K562 (cell line): ENCODE measurements around the gene HS3ST1. TPM values are rescaled to one million over a fixed set of nuclear protein-coding genes. Genes with fewer than 3 reads are reported as not detected.

Source experiments
- ATAC-seq: fragments of 200-7000 bp; cut with Tn5 transposase; 3 replicates; pipeline ENCODE4 v1.9.1; 2020; ENCODE audit warnings: moderate library complexity
- BruUV-seq: library from RNA; stranded (reverse); fragments of 400-500 nt; replicated peaks from 2 replicates; lab custom pipeline; 2021; lab: Mats Ljungman, UMichigan
- CTCF ChIA-PET: fragments of 300-600 bp; formaldehyde crosslinking; extraction: SDS; loops from one replicate; lab custom pipeline; 2021; ENCODE audit warnings: low intra/inter-chr PET ratio; lab: Yijun Ruan, JAX
- POLR2A ChIA-PET: fragments of 300-600, 350-650 bp; sonication (Branson Sonifier 250); formaldehyde crosslinking; extraction: SDS; loops from one replicate; lab custom pipeline; 2021; ENCODE audit warnings: antibody characterized with exemption, inconsistent platforms; lab: Yijun Ruan, JAX
- DNase-seq, 4 experiments: peaks; one replicate each; pipeline versions ENCODE4 v3.0.0 to v3.0.0-alpha.2; 2011 to 2018; ENCODE audit warnings: low spot score in 3 of 4, mixed read lengths in 3 of 4; ENCODE audit errors: extremely low read depth in 1 of 4
- FAIRE-seq: peaks from 2 replicates; lab custom pipeline; 2011; peaks lifted over from hg19 to GRCh38; lab: Jason Lieb, UNC
- H2AFZ ChIP-seq: 2 replicates; pipeline ENCODE4 v1.6.0; 2011; ENCODE audit warnings: low read depth, low read length, control low read depth, inconsistent platforms
- H3K27ac ChIP-seq: fragments of 200-600 bp; 3 replicates; pipeline ENCODE4 v1.8.0; 2011; ENCODE audit warnings: low read depth, mild to moderate bottlenecking, control low read depth, inconsistent platforms, low read length, moderate library complexity, mixed read lengths; ENCODE audit errors: extremely low read depth
- H3K27me3 ChIP-seq, 2 experiments: fragments of 300-600 bp in 1 of 2; 2 replicates in 1 of 2; 3 replicates in 1 of 2; pipeline versions ENCODE4 v1.6.0 to v1.8.0; 2011; ENCODE audit warnings: inconsistent platforms in 2 of 2, low read length in 2 of 2, mild to moderate bottlenecking in 1 of 2, mixed read lengths in 1 of 2, moderate library complexity in 1 of 2; ENCODE audit not compliant: control insufficient read depth in 2 of 2, insufficient read depth in 2 of 2
- H3K36me3 ChIP-seq: fragments of 300-600 bp; 3 replicates; pipeline ENCODE4 v1.8.0; 2011; ENCODE audit warnings: mild to moderate bottlenecking, low read length, inconsistent platforms; ENCODE audit not compliant: control insufficient read depth, insufficient read depth
- H3K4me1 ChIP-seq, 2 experiments: fragments of 200-600 bp in 1 of 2; replicated peaks in 1 of 2; 2 replicates in 1 of 2; 3 replicates in 1 of 2; pipeline versions ENCODE4 v1.5.1 to v1.8.0; 2011; ENCODE audit warnings: inconsistent platforms in 2 of 2, low read length in 2 of 2, mild to moderate bottlenecking in 1 of 2, mixed read lengths in 1 of 2, moderate library complexity in 1 of 2; ENCODE audit not compliant: control insufficient read depth in 2 of 2, insufficient read depth in 2 of 2
- H3K4me2 ChIP-seq: 2 replicates; pipeline ENCODE4 v1.6.1; 2011; ENCODE audit warnings: low read length, control low read depth, inconsistent platforms, mixed read lengths; ENCODE audit not compliant: insufficient read depth
- H3K4me3 ChIP-seq: fragments of 200-600 bp; sonication (generic), shearing (Covaris generic); 2 replicates; pipeline ENCODE4 v1.5.1; 2016; ENCODE audit warnings: control low read depth, inconsistent platforms
- H3K79me2 ChIP-seq: fragments of 200-600 bp; 3 replicates; pipeline ENCODE4 v1.8.0; 2011; ENCODE audit warnings: low read length, inconsistent platforms; ENCODE audit not compliant: control insufficient read depth, insufficient read depth
- H3K9ac ChIP-seq, 2 experiments: 2 replicates each; pipeline versions ENCODE4 v1.6.0 to v1.6.1; 2011; ENCODE audit warnings: low read depth in 2 of 2, low read length in 2 of 2, control low read depth in 1 of 2, inconsistent platforms in 1 of 2, mild to moderate bottlenecking in 1 of 2, mixed read lengths in 1 of 2; ENCODE audit not compliant: insufficient read depth in 1 of 2
- H3K9me1 ChIP-seq: one replicate; pipeline ENCODE4 v1.6.0; 2011; ENCODE audit warnings: inconsistent platforms, mild to moderate bottlenecking, low read length, moderate library complexity; ENCODE audit not compliant: control insufficient read depth, insufficient read depth
- H3K9me3 ChIP-seq: replicated peaks from 2 replicates; pipeline ENCODE4 v1.5.1; 2011; ENCODE audit warnings: low read depth, low read length, inconsistent platforms; ENCODE audit not compliant: control insufficient read depth, insufficient read depth
- H4K20me1 ChIP-seq: replicated peaks from 2 replicates; pipeline ENCODE4 v1.6.1; 2011; ENCODE audit warnings: low read length, inconsistent platforms, mixed read lengths; ENCODE audit not compliant: control insufficient read depth, insufficient read depth
- ATF6 ChIP-seq: sonication (generic); formaldehyde crosslinking; IDR thresholded peaks from 2 replicates; pipeline ENCODE4 v1.4.0; 2020; ENCODE audit warnings: mild to moderate bottlenecking, missing genetic modification reagents
- CHD4 ChIP-seq: fragments of 200-600 bp; sonication (generic); IDR thresholded peaks from 3 replicates; pipeline ENCODE4 v1.6.1; 2012; ENCODE audit warnings: low read depth, mild to moderate bottlenecking, mixed read lengths, low read length, inconsistent platforms; ENCODE audit not compliant: insufficient read depth, insufficient replicate concordance, poor library complexity, severe bottlenecking
- DDX20 ChIP-seq: fragments of 450-650 bp; IDR thresholded peaks from 2 replicates; pipeline ENCODE4 v1.6.1; 2016; ENCODE audit warnings: missing genetic modification characterization, low read depth, mild to moderate bottlenecking, missing compliant biosample characterization, moderate library complexity
- EWSR1 ChIP-seq: fragments of 450-650 bp; IDR thresholded peaks from 2 replicates; pipeline ENCODE4 v1.6.1; 2018; ENCODE audit warnings: borderline replicate concordance, mild to moderate bottlenecking, low read depth, moderate library complexity; ENCODE audit not compliant: partially characterized antibody
- HIVEP1 ChIP-seq: fragments of 250-450 bp; sonication (Bioruptor Pico); IDR thresholded peaks from 2 replicates; pipeline ENCODE4 v1.4.0; 2020; ENCODE audit warnings: mild to moderate bottlenecking
- HMGN3 ChIP-seq: IDR thresholded peaks from 2 replicates; pipeline ENCODE4 v1.6.1; 2011; ENCODE audit warnings: borderline replicate concordance, low read depth, mild to moderate bottlenecking, mixed read lengths, low read length; ENCODE audit not compliant: insufficient read length; ENCODE audit errors: extremely low read depth
- ID3 ChIP-seq, 2 experiments: fragments of 250-450 bp in 1 of 2; fragments of 450-650 bp in 1 of 2; sonication (Bioruptor Pico) in 1 of 2; IDR thresholded peaks; 2 replicates each; pipeline versions ENCODE4 v1.6.1 to v1.8.0; 2016 to 2021; ENCODE audit warnings: mild to moderate bottlenecking in 2 of 2, moderate library complexity in 2 of 2, missing compliant biosample characterization in 1 of 2, missing genetic modification characterization in 1 of 2
- KLF10 ChIP-seq: fragments of 250-450 bp; sonication (Bioruptor Pico); IDR thresholded peaks from 2 replicates; pipeline ENCODE4 v1.6.1; 2021; ENCODE audit warnings: matching md5 sums
- MTF1 ChIP-seq: fragments of 250-450 bp; sonication (Bioruptor Pico); IDR thresholded peaks from 2 replicates; pipeline ENCODE4 v1.9.0; 2021; ENCODE audit warnings: moderate library complexity, mild to moderate bottlenecking, inconsistent platforms, borderline replicate concordance
- PREB ChIP-seq: sonication (generic); formaldehyde crosslinking; IDR thresholded peaks from 2 replicates; pipeline ENCODE4 v1.8.1; 2023; ENCODE audit warnings: mild to moderate bottlenecking, missing genetic modification reagents
- PYGO2 ChIP-seq: fragments of 450-650 bp; IDR thresholded peaks from 2 replicates; pipeline ENCODE4 v1.6.1; 2016; ENCODE audit warnings: mild to moderate bottlenecking, missing genetic modification characterization, moderate library complexity, missing compliant biosample characterization
- TCFL5 ChIP-seq: fragments of 250-450 bp; sonication (Bioruptor Pico); conservative IDR thresholded peaks from 2 replicates; pipeline ENCODE4 v1.6.1; 2021; ENCODE audit warnings: mild to moderate bottlenecking, moderate library complexity, matching md5 sums
- ZBTB8A ChIP-seq: fragments of 450-650 bp; IDR thresholded peaks from 2 replicates; pipeline ENCODE4 v1.6.1; 2018; ENCODE audit warnings: mild to moderate bottlenecking, moderate library complexity; ENCODE audit not compliant: partially characterized antibody
- ZNF239 ChIP-seq: fragments of 250-450 bp; sonication (Bioruptor Pico); IDR thresholded peaks from 2 replicates; pipeline ENCODE4 v1.4.0; 2020; ENCODE audit warnings: mild to moderate bottlenecking
- ZNF277 ChIP-seq: fragments of 250-450 bp; sonication (Bioruptor Pico); IDR thresholded peaks from 2 replicates; pipeline ENCODE4 v1.8.0; 2022; ENCODE audit warnings: inconsistent platforms, mild to moderate bottlenecking, moderate library complexity, borderline replicate concordance
- ZNF316 ChIP-seq: fragments of 450-650 bp; IDR thresholded peaks from 2 replicates; pipeline ENCODE4 v1.6.1; 2016
- ZNF75A ChIP-seq: fragments of 450-650 bp; formaldehyde crosslinking; IDR thresholded peaks from 2 replicates; pipeline ENCODE4 v1.4.0; 2020; ENCODE audit warnings: mild to moderate bottlenecking
- ZZZ3 ChIP-seq: fragments of 450-650 bp; IDR thresholded peaks from 2 replicates; pipeline ENCODE4 v1.6.1; 2016; ENCODE audit warnings: antibody characterized with exemption, mild to moderate bottlenecking, moderate library complexity
- WGBS: fragments of 100-300 bp; shearing (Covaris generic); methylation state at CpG from one replicate; pipeline ENCODE4 v1.1.6; 2016; ENCODE audit warnings: low coverage, mixed read lengths; ENCODE audit not compliant: insufficient coverage; ENCODE audit errors: missing lambda C conversion rate; 5-methylcytosine and 5-hydroxymethylcytosine counted together
- in situ Hi-C: fragments of 300-500 bp; cut with MboI; formaldehyde crosslinking; loops from 4 replicates; pipeline ENCODE4 v1.15.0; 2018; ENCODE audit warnings: inconsistent platforms, mixed read lengths
- intact Hi-C: fragments of 100-400 bp; cut with micrococcal nuclease; formaldehyde crosslinking; loops from 2 replicates; pipeline ENCODE4 v1.14.2; 2022
- polyA plus RNA-seq, 8 experiments: library from polyadenylated mRNA; depleted of rRNA in 4 of 8; stranded (reverse) in 5 of 8; unstranded in 3 of 8; fragments of >200 nt; fragmentation: Nextera tagmentation in 2 of 8; fragmentation: Illumina TruSeq in 1 of 8; extraction: Ambion mirVana in 2 of 8; extraction: Trizol in 1 of 8; gene quantifications; 2 replicates each; pipeline versions ENCODE4 v1.2.1 to v1.2.3, GENCODE V29; 2011 to 2014; ENCODE audit warnings: inconsistent platforms in 1 of 8, missing spikeins in 1 of 8
- total RNA-seq, 7 experiments: library from RNA; depleted of rRNA in 6 of 7; stranded (reverse); fragments of >200 nt in 6 of 7; fragmentation: Illumina TruSeq in 2 of 7; extraction: Trizol in 2 of 7; gene quantifications; 2 replicates each; pipeline versions ENCODE4 v1.2.1 to v1.2.3, GENCODE V29; 2011 to 2021; ENCODE audit warnings: low replicate concordance in 1 of 7

The HS3ST1 gene
- total and polyA plus RNA-seq, 9 of the 15 experiments (the other 6 are each of a cell fraction or from before 2014, with no cell fraction given) = 0.02 TPM; not detected in 8

- WGBS = 3% methylated on average over 3 of the region's 3 CpGs
- ATAC-seq (no peak), FAIRE-seq (no peak), DNase-seq (no peak)
- Histone ChIP-seq H3K9me3 (no peaks in the 10 kb centered on the region), H3K27ac (no peak overlapping the region), H3K79me2 (no peaks in the 10 kb centered on the region), H3K9ac (no peak overlapping the region), H4K20me1 (no peaks in the 10 kb centered on the region), H3K4me1 (no peaks in the 10 kb centered on the region), H3K4me3 (no peak overlapping the region), H3K27me3 (no peaks in the 10 kb centered on the region), H3K4me2 (no peak overlapping the region), H3K36me3 (no peaks in the 10 kb centered on the region), H2AFZ (no peak overlapping the region), H3K9me1 (no peaks in the 10 kb centered on the region)
- in situ Hi-C loops (loop anchor here (25.0 kb wide), 2 partner anchors 834 to 1259 kb away; no protein-coding TSS in a partner anchor), intact Hi-C loops (loop anchor here (10.0 kb wide), 1 partner anchor 836 kb away; no protein-coding TSS in a partner anchor)
- ChIA-PET POLR2A (no interaction called here), CTCF (no interaction called here)
- no TSS peak for BruUV-seq
- no peak for TF ChIP-seq HMGN3
- TF ChIP-seq ZNF277 (CRISPR knock-in tag) = no peak
- TF ChIP-seq ZBTB8A = no peak
- TF ChIP-seq PYGO2 (tag) = no peak
- no peak for TF ChIP-seq ZNF239 (CRISPR knock-in tag)
- no peak for TF ChIP-seq TCFL5 (CRISPR knock-in tag)
- no peak for TF ChIP-seq ZNF75A (CRISPR knock-in tag)
- no peak for TF ChIP-seq ZNF316
- TF ChIP-seq KLF10 (CRISPR knock-in tag) = no peak
- TF ChIP-seq DDX20 (tag) = no peak
- TF ChIP-seq ID3 (CRISPR knock-in tag; IDR thresholded peaks at IDR 0.05) = no peak
- TF ChIP-seq ID3 (tag; IDR thresholded peaks at IDR 0.05) = no peak
- no peak for TF ChIP-seq HIVEP1
- TF ChIP-seq MTF1 = no peak
- TF ChIP-seq ATF6 (CRISPR knock-in tag) = no peak
- no peak for TF ChIP-seq PREB (CRISPR knock-in tag)
- no peak for TF ChIP-seq ZZZ3
- TF ChIP-seq EWSR1 = no peak
- TF ChIP-seq CHD4 = no peak
Observed at GRCh38 chr4:11421116-11421515, 7.6 kb downstream of the HS3ST1 start.
